GM12873 (cell line): ENCODE measurements around the gene HLA-DMA.

Experiments
- CTCF ChIP-seq: IDR thresholded peaks from 2 replicates; pipeline ENCODE4 v1.5.1; 2012; ENCODE audit warnings: low read depth, mild to moderate bottlenecking, moderate library complexity, low read length, control low read depth; ENCODE audit not compliant: insufficient read depth; ENCODE audit errors: missing control alignments

Gene HLA-DMA

GRCh38 chr6:32979720-32980487 lies 27.0 kb upstream of the HLA-DMA start:
- no peak for TF ChIP-seq CTCF

- TF ChIP-seq CTCF, result no peak
Measured at GRCh38 chr6:32977953-32978324, 25.0 kb upstream of the HLA-DMA start.

GRCh38 chr6:32977272-32977952 lies 24.5 kb upstream of the HLA-DMA start:
- no peak for TF ChIP-seq CTCF

GRCh38 chr6:32976334-32977069 lies 23.6 kb upstream of the HLA-DMA start:
- TF ChIP-seq CTCF, result no peak

- no peak for TF ChIP-seq CTCF
Measured at GRCh38 chr6:32975886-32976285, 23.0 kb upstream of the HLA-DMA start.

GRCh38 chr6:32974541-32975308 lies 21.8 kb upstream of the HLA-DMA start:
- no peak for TF ChIP-seq CTCF

GRCh38 chr6:32974016-32974333 lies 21.1 kb upstream of the HLA-DMA start:
- no peak for TF ChIP-seq CTCF
